ENCODE data around the gene HIVEP3. TPM values are rescaled to one million over a fixed set of nuclear protein-coding genes. Genes with fewer than 3 reads are reported as not detected.

Gene HIVEP3
- total RNA-seq, 3 donors from 2014 or later = 4.9 to 6.5 (median 6.1) TPM

DNA sequence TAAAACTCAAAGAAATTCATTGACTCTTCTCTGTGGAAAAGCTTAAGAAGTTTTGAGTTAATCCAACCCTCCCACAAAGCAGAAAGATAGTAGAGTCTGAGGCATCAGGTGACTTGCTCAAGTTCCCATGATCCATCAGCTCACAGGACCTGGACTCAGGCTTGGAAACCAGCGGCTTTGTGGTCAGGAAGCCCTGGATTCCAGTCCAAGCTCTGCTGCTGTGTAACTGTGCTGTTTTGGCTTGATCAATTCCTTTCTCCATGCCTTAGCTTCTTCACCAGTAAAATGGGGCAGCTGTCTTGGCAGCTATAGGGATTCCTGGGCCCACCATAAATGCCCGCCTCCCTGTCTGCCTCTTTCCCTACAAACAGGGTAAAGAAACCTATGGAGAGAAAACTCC is 180.2 kb downstream of the HIVEP3 start:
- Histone ChIP-seq H3K9me3 (no peaks in the 10 kb centered on the region), H3K36me3 (ENCODE audit: low read depth) (no peaks in the 10 kb centered on the region), H3K4me3 (no peak overlapping the region), H3K4me1 (ENCODE audit: low read depth) (no peaks in the 10 kb centered on the region)
- DNase-seq (no peak), ATAC-seq (no peak)
- TF ChIP-seq CTCF (IDR thresholded peaks at IDR 0.05) = no peak
- intact Hi-C loops (cut with DNase I, micrococcal nuclease) = no loop called here

GRCh38 chr1:41738006-41738405 is 180.7 kb downstream of the HIVEP3 start:
- Histone ChIP-seq H3K9me3 (no peaks in the 10 kb centered on the region), H3K4me3 (no peak overlapping the region), H3K36me3 (ENCODE audit: low read depth) (no peaks in the 10 kb centered on the region), H3K4me1 (ENCODE audit: low read depth) (no peaks in the 10 kb centered on the region)
- DNase-seq (peak in 1 of 3 donors; percentile 46), ATAC-seq (no peak)
- intact Hi-C loops (cut with DNase I, micrococcal nuclease) = no loop called here
- TF ChIP-seq CTCF (IDR thresholded peaks at IDR 0.05) = no peak

DNA sequence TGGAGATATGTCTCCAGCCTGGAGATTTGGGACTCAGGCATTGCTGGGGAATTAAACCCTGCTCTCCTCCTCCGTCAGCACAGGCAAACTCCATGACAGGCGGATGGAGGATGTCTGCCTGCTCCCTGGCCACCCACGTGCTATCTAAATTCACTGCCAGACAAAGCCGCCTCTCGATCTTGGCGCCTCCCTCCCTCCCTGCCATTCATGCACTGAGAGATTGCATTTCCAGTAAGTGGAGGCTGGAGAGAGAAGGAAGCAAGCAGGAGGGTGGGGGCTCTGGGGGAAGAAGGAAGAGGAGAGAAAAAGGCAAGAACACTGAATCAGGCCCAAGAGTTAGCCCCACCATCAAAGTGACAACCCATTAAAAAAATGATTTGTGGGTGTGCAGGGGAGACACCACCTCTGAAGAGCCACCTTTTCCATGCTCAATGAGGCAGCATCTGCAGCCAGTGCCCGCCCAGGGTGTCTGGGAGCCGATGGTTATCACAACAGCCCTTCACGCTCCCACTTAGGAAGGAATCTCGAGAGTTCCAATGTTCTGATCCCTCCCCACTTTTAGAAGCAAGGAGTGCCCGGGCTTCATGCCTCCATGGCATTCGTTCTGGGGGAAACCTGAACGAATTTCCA is 183.0 kb downstream of the HIVEP3 start:
- TF ChIP-seq CTCF (IDR thresholded peaks at IDR 0.05) = no peak
- Histone ChIP-seq H3K4me3 (no peak overlapping the region), H3K9me3 (no peaks in the 10 kb centered on the region), H3K4me1 (ENCODE audit: low read depth) (no peaks in the 10 kb centered on the region), H3K36me3 (ENCODE audit: low read depth) (no peaks in the 10 kb centered on the region)
- intact Hi-C loops (cut with DNase I, micrococcal nuclease) = no loop called here
- no peak for ATAC-seq
- peak in 1 of 3 donors; percentile 37 for DNase-seq

- TF ChIP-seq CTCF (IDR thresholded peaks at IDR 0.05) = no peak
- Histone ChIP-seq H3K9me3 (no peaks in the 10 kb centered on the region), H3K4me1 (ENCODE audit: low read depth) (no peaks in the 10 kb centered on the region), H3K36me3 (ENCODE audit: low read depth) (no peaks in the 10 kb centered on the region), H3K4me3 (no peak overlapping the region)
- intact Hi-C loops (cut with DNase I, micrococcal nuclease) = no loop called here
- DNase-seq = no peak
- no peak for ATAC-seq
Observed at GRCh38 chr1:41735139-41735538, 183.6 kb downstream of the HIVEP3 start.

GRCh38 chr1:41734201-41734970 is 184.3 kb downstream of the HIVEP3 start:
- DNase-seq = no peak
- Histone ChIP-seq H3K36me3 (ENCODE audit: low read depth) (no peaks in the 10 kb centered on the region), H3K4me1 (ENCODE audit: low read depth) (no peaks in the 10 kb centered on the region), H3K9me3 (no peaks in the 10 kb centered on the region), H3K4me3 (no peak overlapping the region)
- no peak for ATAC-seq
- no peak for TF ChIP-seq CTCF (IDR thresholded peaks at IDR 0.05)
- intact Hi-C loops (cut with DNase I, micrococcal nuclease) = no loop called here

All from mucosa of descending colon (tissue), 3 donors.